H1 (cell line): Measurements from ENCODE around the gene CREB3L1. TPM values are rescaled to one million over a fixed set of nuclear protein-coding genes. Genes with fewer than 3 reads are reported as not detected.

Experiments
- CTCF ChIA-PET: fragments of 300-600 bp; sonication (Branson Sonifier 250); formaldehyde crosslinking; loops from one replicate; lab custom pipeline; 2021; ENCODE audit not compliant: partially characterized antibody; lab: Charles Lee
- POLR2A ChIA-PET: fragments of 300-600 bp; sonication (Branson Sonifier 250); formaldehyde crosslinking; loops from one replicate; lab custom pipeline; 2021; ENCODE audit warnings: inconsistent platforms; ENCODE audit not compliant: partially characterized antibody; lab: Charles Lee
- DNase-seq, 2 experiments: peaks; one replicate each; pipeline versions ENCODE4 v3.0.0 to v3.0.0-alpha.2; 2010 to 2022; ENCODE audit warnings: low spot score in 2 of 2, low read depth in 1 of 2, mixed read lengths in 1 of 2
- FAIRE-seq: peaks from 2 replicates; lab custom pipeline; 2011; peaks lifted over from hg19 to GRCh38; lab: Jason Lieb, UNC
- H2AFZ ChIP-seq: 2 replicates; pipeline ENCODE4 v1.8.1; 2012; ENCODE audit warnings: low read length, inconsistent platforms
- H2AK5ac ChIP-seq: 2 replicates; pipeline ENCODE4 v1.6.1; 2013; ENCODE audit warnings: low read depth, low read length
- H2BK120ac ChIP-seq: replicated peaks from 2 replicates; pipeline ENCODE3; 2013; ENCODE audit warnings: low read depth, low read length, inconsistent platforms
- H2BK12ac ChIP-seq: 2 replicates; pipeline ENCODE4 v1.6.1; 2013; ENCODE audit warnings: low read depth, low read length
- H2BK15ac ChIP-seq: 2 replicates; pipeline ENCODE4 v1.6.1; 2013; ENCODE audit warnings: low read length
- H2BK20ac ChIP-seq: 2 replicates; pipeline ENCODE4 v1.6.1; 2013; ENCODE audit warnings: low read length
- H2BK5ac ChIP-seq: 2 replicates; pipeline ENCODE4 v1.6.1; 2013; ENCODE audit warnings: low read depth, low read length
- H3K14ac ChIP-seq: 2 replicates; pipeline ENCODE4 v1.6.1; 2013; ENCODE audit warnings: inconsistent platforms; ENCODE audit not compliant: insufficient read length
- H3K18ac ChIP-seq: 2 replicates; pipeline ENCODE4 v1.6.1; 2013; ENCODE audit warnings: low read length; ENCODE audit errors: extremely low read depth
- H3K23ac ChIP-seq: 2 replicates; pipeline ENCODE4 v1.6.1; 2013; ENCODE audit warnings: inconsistent platforms; ENCODE audit not compliant: insufficient read length
- H3K23me2 ChIP-seq: 2 replicates; pipeline ENCODE4 v1.6.1; 2013; ENCODE audit warnings: low read depth, low read length
- H3K27ac ChIP-seq: 2 replicates; pipeline ENCODE4 v1.6.1; 2011; ENCODE audit warnings: low read depth, low read length, inconsistent platforms
- H3K27me3 ChIP-seq, 4 experiments: replicated peaks in 1 of 4; 1 replicate in 1 of 4; 2 replicates in 3 of 4; pipeline versions ENCODE4 v1.6.1 to v1.8.1; 2011 to 2013; ENCODE audit warnings: low read length in 3 of 4, mild to moderate bottlenecking in 3 of 4, inconsistent platforms in 2 of 4, mixed read lengths in 2 of 4, moderate library complexity in 1 of 4; ENCODE audit not compliant: control insufficient read depth in 3 of 4, insufficient read depth in 3 of 4; ENCODE audit errors: extremely low read depth in 1 of 4
- H3K36me3 ChIP-seq, 4 experiments: 2 replicates each; pipeline versions ENCODE4 v1.6.1 to v1.8.1; 2011 to 2013; ENCODE audit warnings: mild to moderate bottlenecking in 4 of 4, low read length in 3 of 4, moderate library complexity in 2 of 4, control low read depth in 1 of 4, inconsistent platforms in 1 of 4; ENCODE audit not compliant: insufficient read depth in 4 of 4, control insufficient read depth in 2 of 4
- H3K4ac ChIP-seq: replicated peaks from 2 replicates; pipeline ENCODE3; 2013; ENCODE audit warnings: low read length, low read depth, mixed read lengths, inconsistent platforms; ENCODE audit not compliant: insufficient read length
- H3K4me1 ChIP-seq, 4 experiments: replicated peaks in 1 of 4; 1 replicate in 1 of 4; 2 replicates in 3 of 4; pipeline versions ENCODE4 v1.6.1 to v1.8.1; 2011 to 2013; ENCODE audit warnings: low read length in 3 of 4, inconsistent platforms in 2 of 4, mixed read lengths in 1 of 4; ENCODE audit not compliant: insufficient read depth in 4 of 4, control insufficient read depth in 3 of 4
- H3K4me2 ChIP-seq, 2 experiments: 2 replicates each; pipeline versions ENCODE4 v1.6.1 to v1.8.1; 2011 to 2013; ENCODE audit warnings: low read depth in 2 of 2, low read length in 2 of 2, control low read depth in 1 of 2, inconsistent platforms in 1 of 2, mild to moderate bottlenecking in 1 of 2; ENCODE audit not compliant: insufficient read depth in 1 of 2
- H3K4me3 ChIP-seq, 4 experiments: fragments of 200-600, 300-600 bp in 1 of 4; sonication (generic), shearing (Covaris generic), sonication (Bioruptor Twin) in 1 of 4; 2 replicates each; pipeline versions ENCODE4 v1.5.1 to v1.8.1; 2011 to 2016; ENCODE audit warnings: low read length in 4 of 4, low read depth in 3 of 4, control low read depth in 2 of 4, inconsistent platforms in 2 of 4, mild to moderate bottlenecking in 2 of 4, mixed read lengths in 1 of 4, moderate library complexity in 1 of 4; ENCODE audit not compliant: insufficient read depth in 2 of 4; ENCODE audit errors: extremely low read depth in 1 of 4
- H3K56ac ChIP-seq: replicated peaks from 2 replicates; pipeline ENCODE3; 2013; ENCODE audit warnings: low read depth, mild to moderate bottlenecking, mixed read lengths, low read length, inconsistent platforms; ENCODE audit not compliant: insufficient read length
- H3K79me1 ChIP-seq: 2 replicates; pipeline ENCODE4 v1.6.1; 2013; ENCODE audit warnings: low read depth, low read length, control low read depth
- H3K79me2 ChIP-seq, 2 experiments: 2 replicates each; pipeline versions ENCODE4 v1.6.1 to v1.8.1; 2012 to 2013; ENCODE audit warnings: low read length in 2 of 2, mild to moderate bottlenecking in 2 of 2, inconsistent platforms in 1 of 2; ENCODE audit not compliant: insufficient read depth in 2 of 2, control insufficient read depth in 1 of 2
- H3K9ac ChIP-seq, 4 experiments: replicated peaks in 1 of 4; 1 replicate in 1 of 4; 2 replicates in 3 of 4; pipeline versions ENCODE4 v1.6.1 to v1.8.1; 2011 to 2013; ENCODE audit warnings: low read depth in 3 of 4, low read length in 3 of 4, control low read depth in 2 of 4, mild to moderate bottlenecking in 2 of 4, moderate library complexity in 2 of 4, inconsistent platforms in 1 of 4; ENCODE audit errors: extremely low read depth in 1 of 4
- H3K9me3 ChIP-seq, 2 experiments: 2 replicates each; pipeline versions ENCODE4 v1.6.1 to v1.8.1; 2012 to 2013; ENCODE audit warnings: mild to moderate bottlenecking in 2 of 2, moderate library complexity in 2 of 2, control low read depth in 1 of 2, inconsistent platforms in 1 of 2, low read depth in 1 of 2, low read length in 1 of 2, mixed read lengths in 1 of 2; ENCODE audit not compliant: insufficient read depth in 2 of 2
- H4K20me1 ChIP-seq, 2 experiments: replicated peaks in 1 of 2; 2 replicates each; pipeline versions ENCODE3 to v1.8.1; 2011 to 2013; ENCODE audit warnings: inconsistent platforms in 2 of 2, low read length in 2 of 2, mild to moderate bottlenecking in 1 of 2; ENCODE audit not compliant: insufficient read depth in 2 of 2, control insufficient read depth in 1 of 2
- H4K5ac ChIP-seq: 2 replicates; pipeline ENCODE4 v1.6.1; 2013; ENCODE audit warnings: low read length, low read depth, mixed read lengths, inconsistent platforms; ENCODE audit not compliant: insufficient read length
- H4K8ac ChIP-seq: 2 replicates; pipeline ENCODE4 v1.8.0; 2013; ENCODE audit warnings: mild to moderate bottlenecking, moderate library complexity, low read length, inconsistent platforms; ENCODE audit not compliant: insufficient read depth; ENCODE audit errors: extremely low read depth
- H4K91ac ChIP-seq: replicated peaks from 2 replicates; pipeline ENCODE3; 2013; ENCODE audit warnings: low read length, mixed read lengths, inconsistent platforms; ENCODE audit not compliant: insufficient read length
- CHD1 ChIP-seq: IDR thresholded peaks from 2 replicates; pipeline ENCODE4 v1.6.1; 2012; ENCODE audit warnings: low read depth, low read length, improper control_type of control experiment
- HDAC2 ChIP-seq, 2 experiments: fragments of 300-600 bp in 1 of 2; sonication (generic) in 1 of 2; IDR thresholded peaks; 2 replicates each; pipeline ENCODE4 v1.6.1; 2011 to 2012; ENCODE audit warnings: low read depth in 2 of 2, low read length in 2 of 2, mild to moderate bottlenecking in 2 of 2, moderate library complexity in 2 of 2, borderline replicate concordance in 1 of 2, inconsistent platforms in 1 of 2
- NRF1 ChIP-seq: IDR thresholded peaks from 2 replicates; pipeline ENCODE4 v1.6.1; 2011; ENCODE audit warnings: mild to moderate bottlenecking, low read depth, low read length, improper control_type of control experiment
- PHF8 ChIP-seq: fragments of 200-600 bp; sonication (generic); conservative IDR thresholded peaks from 2 replicates; pipeline ENCODE4 v1.7.1; 2012; ENCODE audit warnings: low read depth, mild to moderate bottlenecking, inconsistent platforms, low read length, moderate library complexity
- POLR2A ChIP-seq, 2 experiments: IDR thresholded peaks; 1 replicate in 1 of 2; 2 replicates in 1 of 2; pipeline ENCODE4 v1.6.1; 2011; ENCODE audit warnings: low read depth in 2 of 2, low read length in 2 of 2, mild to moderate bottlenecking in 2 of 2; ENCODE audit errors: control extremely low read depth in 1 of 2
- POU5F1 ChIP-seq: IDR thresholded peaks from 2 replicates; pipeline ENCODE4 v1.6.1; 2011; ENCODE audit warnings: low read depth, mild to moderate bottlenecking, low read length, moderate library complexity
- RBBP5 ChIP-seq: IDR thresholded peaks from 2 replicates; pipeline ENCODE4 v1.7.1; 2012; ENCODE audit warnings: low read depth, mild to moderate bottlenecking, inconsistent platforms, low read length, moderate library complexity, borderline replicate concordance
- RXRA ChIP-seq: IDR thresholded peaks from 2 replicates; pipeline ENCODE4 v1.6.1; 2011; ENCODE audit warnings: low read depth, mild to moderate bottlenecking, low read length, moderate library complexity; ENCODE audit not compliant: insufficient read depth
- WGBS, 2 experiments: shearing (Covaris generic) in 1 of 2; methylation state at CpG; one replicate each; pipeline versions ENCODE4 v1.1.6 to v1.1.7; 2013 to 2015; ENCODE audit warnings: low lambda C conversion rate in 2 of 2, mixed read lengths in 2 of 2, inconsistent platforms in 1 of 2, low coverage in 1 of 2, missing lambda C conversion rate in 1 of 2; ENCODE audit not compliant: insufficient replicate concordance in 2 of 2, insufficient coverage in 1 of 2, insufficient read length in 1 of 2; ENCODE audit errors: extremely low coverage in 1 of 2, missing lambda C conversion rate in 1 of 2; 5-methylcytosine and 5-hydroxymethylcytosine counted together
- polyA plus RNA-seq, 7 experiments: library from polyadenylated mRNA; depleted of rRNA in 3 of 7; stranded (reverse) in 5 of 7; unstranded in 2 of 7; fragments of >200 nt in 5 of 7; fragments of 200-250 nt in 2 of 7; gene quantifications; 1 replicate in 5 of 7; 2 replicates in 1 of 7; 4 replicates in 1 of 7; pipeline versions ENCODE4 v1.2.1 to v1.2.3, GENCODE V29; 2011 to 2013; ENCODE audit warnings: missing spikeins in 2 of 7, mixed read lengths in 2 of 7
- total RNA-seq: library from RNA; stranded (reverse); fragmentation: NEBNext Ultra II Directional; extraction: Animal tissue kit (Norgen Biotek cat#: 25700); gene quantifications from 2 replicates; pipeline ENCODE4 v1.2.1, GENCODE V29; 2021

The CREB3L1 gene
- total and polyA plus RNA-seq, 2 of the 8 experiments (the other 6 are each of a cell fraction or from before 2014, with no cell fraction given), result 4.1 to 12.7 TPM

DNA sequence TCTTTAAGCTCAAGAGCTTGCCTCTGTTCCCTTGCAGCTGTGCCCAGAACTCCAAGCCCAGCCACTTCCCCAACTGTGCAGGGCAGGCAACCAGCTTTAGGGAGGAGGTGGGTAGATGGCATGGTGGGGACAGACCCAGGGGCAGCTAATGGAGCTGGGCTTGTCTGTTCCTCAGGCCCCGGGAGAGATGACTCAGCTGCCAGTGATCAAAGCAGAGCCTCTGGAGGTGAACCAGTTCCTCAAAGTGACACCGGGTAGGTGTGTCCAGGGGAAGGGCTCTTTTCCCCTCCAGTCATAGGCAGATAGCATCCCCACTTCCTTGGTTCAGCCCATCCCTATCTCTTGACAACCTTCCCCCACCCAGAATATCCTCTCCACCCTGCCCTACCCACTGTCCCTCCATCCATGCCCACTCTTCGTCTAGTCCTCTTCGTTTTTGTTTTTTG is 32.4 kb downstream of the CREB3L1 start:
- Histone ChIP-seq H2BK12ac (no peak overlapping the region), H2BK5ac (no peak overlapping the region), H2BK15ac (no peak overlapping the region), H3K9me3 (no peaks in the 10 kb centered on the region), H2BK20ac (no peak overlapping the region), H3K18ac (no peak overlapping the region), H4K20me1 (no peaks in the 10 kb centered on the region), H3K79me2 (no peaks in the 10 kb centered on the region), H3K23ac (no peak overlapping the region), H2AK5ac (no peak overlapping the region), H2BK120ac (no peak overlapping the region), H4K91ac (no peak overlapping the region), H4K8ac (no peak overlapping the region), H3K4me1 (peaks cover 0 to 12% (median 7%) of the 10 kb centered on the region in 4 experiments; a peak in 6 of 7 replicates), H3K79me1 (no peaks in the 10 kb centered on the region), H3K36me3 (no peaks in the 10 kb centered on the region), H3K4me2 (no peak overlapping the region), H3K56ac (no peak overlapping the region), H3K4ac (no peak overlapping the region), H3K9ac (no peak overlapping the region), H3K4me3 (no peak overlapping the region), H3K23me2 (no peaks in the 10 kb centered on the region), H3K14ac (no peak overlapping the region)
- 87% methylated on average over 4 of the region's 4 CpGs; no CpG with 5 or more reads in 1 of the 2 experiments for WGBS, 2 experiments
- DNase-seq (no peak), FAIRE-seq (no peak)
- CTCF ChIA-PET, result interaction anchor here (1.1 to 38.0 kb wide), 18 partner anchors 12 to 233 kb away, joined by 3 to 858 read pairs (median 11); partner anchors contain the start of gene CREB3L1
- TF ChIP-seq PHF8, result no peak
- no peak for TF ChIP-seq RXRA
- TF ChIP-seq POLR2A (IDR thresholded peaks at IDR 0.05; ENCODE audit: control extremely low read depth in 1 of 2, low read depth in 2 of 2, low read length in 2 of 2), result no peak
- no peak for TF ChIP-seq RBBP5
- TF ChIP-seq CHD1, result no peak
- TF ChIP-seq POU5F1, result no peak
- no peak for TF ChIP-seq NRF1
- TF ChIP-seq HDAC2 (IDR thresholded peaks at IDR 0.05; ENCODE audit: borderline replicate concordance in 1 of 2, low read depth in 2 of 2, low read length in 2 of 2), result no peak
- TF ChIP-seq, all 59 proteins: peak for 0
- Histone ChIP-seq H2AFZ (no peak overlapping the region), H3K27me3 (no peaks in the 10 kb centered on the region), H4K5ac (no peak overlapping the region), H3K27ac (no peak overlapping the region)
- POLR2A ChIA-PET, result interaction anchor here (0.6 to 11.7 kb wide), 5 partner anchors 9 to 67 kb away, joined by 3 to 77 read pairs (median 8); no protein-coding TSS in a partner anchor
